Thyroid gland (tissue), 4 donors: Measurements from ENCODE around the gene ANKMY1.

Experiments used
- CTCF ChIP-seq, 6 experiments: fragments of 200-600 bp in 3 of 6; fragments of 450-650 bp in 3 of 6; sonication (generic) in 3 of 6; IDR thresholded peaks; one replicate each; pipeline ENCODE4 v1.5.1; 2016 to 2019; ENCODE audit warnings: antibody characterized with exemption in 6 of 6, mild to moderate bottlenecking in 2 of 6, inconsistent platforms in 1 of 6, moderate library complexity in 1 of 6
- POLR2A ChIP-seq, 2 donors: fragments of 450-650 bp; IDR thresholded peaks; one replicate each; pipeline ENCODE4 v1.6.1; 2017; ENCODE audit warnings: antibody characterized with exemption in 2 of 2, mild to moderate bottlenecking in 2 of 2, moderate library complexity in 1 of 2

GRCh38 chr2:240429872-240430491 lies 127.8 kb downstream of the ANKMY1 start:
- TF ChIP-seq CTCF (IDR thresholded peaks at IDR 0.05): no peak
- no peak for TF ChIP-seq POLR2A (IDR thresholded peaks at IDR 0.05)
